Muscle layer of duodenum (tissue), 2 donors: Measurements from ENCODE around the gene DMRT1.

Experiments used
- H3K27ac ChIP-seq: one replicate; pipeline ENCODE4 v1.7.0; 2013; ENCODE audit warnings: mild to moderate bottlenecking, low read length
- H3K27me3 ChIP-seq: one replicate; pipeline ENCODE4 v1.7.0; 2013; ENCODE audit warnings: low read depth, mild to moderate bottlenecking, control low read depth, low read length
- H3K36me3 ChIP-seq, 2 donors: one replicate each; pipeline ENCODE4 v1.7.0; 2013; ENCODE audit warnings: low read length in 2 of 2, control low read depth in 1 of 2, mild to moderate bottlenecking in 1 of 2; ENCODE audit not compliant: insufficient read depth in 2 of 2, control insufficient read depth in 1 of 2
- H3K4me1 ChIP-seq, 2 donors: one replicate each; pipeline ENCODE4 v1.7.0; 2013; ENCODE audit warnings: low read length in 2 of 2, mild to moderate bottlenecking in 2 of 2, control low read depth in 1 of 2, moderate library complexity in 1 of 2; ENCODE audit not compliant: insufficient read depth in 2 of 2, control insufficient read depth in 1 of 2
- H3K4me3 ChIP-seq, 2 donors: one replicate each; pipeline ENCODE4 v1.7.0; 2013; ENCODE audit warnings: low read length in 2 of 2, low read depth in 1 of 2, mild to moderate bottlenecking in 1 of 2
- H3K9me3 ChIP-seq, 2 donors: one replicate each; pipeline ENCODE4 v1.7.0; 2013; ENCODE audit warnings: low read length in 2 of 2, control low read depth in 1 of 2, mild to moderate bottlenecking in 1 of 2; ENCODE audit not compliant: control insufficient read depth in 1 of 2
- donor health status: healthy.

The DMRT1 gene

DNA sequence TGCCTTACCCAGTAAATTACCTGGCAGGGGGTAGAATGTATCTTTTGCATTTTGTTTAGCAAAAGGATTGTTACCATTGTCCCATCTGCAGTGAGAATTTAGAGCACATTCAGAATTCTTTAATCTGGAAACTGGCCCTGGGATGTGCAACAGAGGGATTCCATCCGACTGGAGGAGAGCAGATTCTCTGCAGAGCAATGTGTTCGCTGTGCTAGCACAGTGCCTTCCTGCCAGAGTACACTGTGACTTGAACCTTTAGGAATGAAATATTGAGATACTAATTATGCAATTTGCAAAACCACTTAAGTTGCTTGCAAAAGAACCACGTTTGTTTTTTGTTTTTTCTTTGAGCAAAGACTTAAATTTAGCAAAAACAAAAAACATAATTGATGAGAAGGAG is 22.5 kb upstream of the DMRT1 start:
- Histone ChIP-seq H3K36me3 (no peaks in the 10 kb centered on the region), H3K27me3 (no peaks in the 10 kb centered on the region), H3K4me3 (no peak overlapping the region), H3K4me1 (no peaks in the 10 kb centered on the region), H3K9me3 (no peaks in the 10 kb centered on the region), H3K27ac (no peak overlapping the region)

DNA sequence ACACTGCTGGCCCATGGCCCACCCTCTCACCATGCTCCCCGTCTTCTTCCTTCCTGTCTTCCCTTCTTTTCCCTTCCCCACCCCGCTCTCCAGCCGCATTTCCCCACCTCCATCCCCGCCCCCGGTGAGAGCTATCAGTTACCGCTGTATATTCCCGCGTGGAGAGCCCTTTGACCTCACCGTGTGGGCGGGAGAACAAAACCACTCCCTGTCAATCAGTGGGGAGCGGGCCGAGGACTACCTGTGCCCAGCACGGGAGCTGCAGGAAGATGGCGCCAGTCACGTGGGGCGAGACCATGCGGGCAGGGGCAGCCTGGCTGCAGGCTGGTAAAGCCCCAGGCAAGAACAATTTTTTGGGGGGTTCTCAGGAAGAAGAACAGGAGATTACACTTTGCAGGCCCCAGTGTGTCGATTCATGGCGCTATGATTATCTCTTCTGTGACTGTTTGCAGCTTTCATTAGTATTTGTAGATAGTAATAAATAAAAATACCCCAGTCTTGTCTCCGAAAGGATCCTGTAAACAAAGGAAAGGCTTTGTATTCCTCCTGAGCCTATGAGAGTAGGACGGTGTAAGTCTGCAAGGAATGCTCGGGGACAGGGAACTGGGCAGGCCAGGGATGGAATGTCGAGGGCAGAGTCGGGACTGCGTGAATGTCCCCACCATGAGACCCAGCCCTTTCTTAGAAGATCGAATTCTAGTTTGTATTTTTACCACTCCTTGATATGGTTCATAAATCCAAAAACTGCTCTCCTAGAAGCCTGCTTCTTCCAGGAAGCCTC is 14.8 kb upstream of the DMRT1 start:
- no peaks in the 10 kb centered on the region for H3K9me3 ChIP-seq
- no peaks in the 10 kb centered on the region for H3K27me3 ChIP-seq
- no peaks in the 10 kb centered on the region for H3K36me3 ChIP-seq
- H3K4me1 ChIP-seq, result no peaks in the 10 kb centered on the region
- no peak overlapping the region for H3K4me3 ChIP-seq
- no peak overlapping the region for H3K27ac ChIP-seq

DNA sequence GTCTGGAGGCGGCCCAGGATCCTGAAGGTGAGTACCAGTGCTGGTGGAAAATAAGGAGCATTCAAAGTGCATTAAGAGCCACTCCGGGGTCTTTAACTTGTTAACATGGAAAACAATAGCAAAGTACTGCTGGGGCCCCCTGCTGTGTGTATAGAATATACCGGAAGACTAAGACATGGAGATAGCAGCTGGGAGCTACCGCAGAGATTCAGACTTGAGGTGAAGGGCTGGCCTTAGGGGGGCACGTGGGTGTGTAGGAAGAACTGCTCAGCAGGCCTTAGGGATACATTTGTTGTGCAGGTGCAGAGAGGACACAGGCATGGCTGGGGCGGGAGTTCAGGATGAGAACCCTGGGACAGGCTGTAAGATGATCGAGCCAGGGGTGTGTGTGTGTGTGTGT is 1.2 kb upstream of the DMRT1 start:
- Histone ChIP-seq H3K9me3 (no peaks in the 10 kb centered on the region), H3K4me3 (no peak overlapping the region), H3K27ac (no peak overlapping the region), H3K36me3 (no peaks in the 10 kb centered on the region), H3K27me3 (peaks cover 18% of the 10 kb centered on the region), H3K4me1 (peaks cover 0 to 17% of the 10 kb centered on the region in 2 donors)

DNA sequence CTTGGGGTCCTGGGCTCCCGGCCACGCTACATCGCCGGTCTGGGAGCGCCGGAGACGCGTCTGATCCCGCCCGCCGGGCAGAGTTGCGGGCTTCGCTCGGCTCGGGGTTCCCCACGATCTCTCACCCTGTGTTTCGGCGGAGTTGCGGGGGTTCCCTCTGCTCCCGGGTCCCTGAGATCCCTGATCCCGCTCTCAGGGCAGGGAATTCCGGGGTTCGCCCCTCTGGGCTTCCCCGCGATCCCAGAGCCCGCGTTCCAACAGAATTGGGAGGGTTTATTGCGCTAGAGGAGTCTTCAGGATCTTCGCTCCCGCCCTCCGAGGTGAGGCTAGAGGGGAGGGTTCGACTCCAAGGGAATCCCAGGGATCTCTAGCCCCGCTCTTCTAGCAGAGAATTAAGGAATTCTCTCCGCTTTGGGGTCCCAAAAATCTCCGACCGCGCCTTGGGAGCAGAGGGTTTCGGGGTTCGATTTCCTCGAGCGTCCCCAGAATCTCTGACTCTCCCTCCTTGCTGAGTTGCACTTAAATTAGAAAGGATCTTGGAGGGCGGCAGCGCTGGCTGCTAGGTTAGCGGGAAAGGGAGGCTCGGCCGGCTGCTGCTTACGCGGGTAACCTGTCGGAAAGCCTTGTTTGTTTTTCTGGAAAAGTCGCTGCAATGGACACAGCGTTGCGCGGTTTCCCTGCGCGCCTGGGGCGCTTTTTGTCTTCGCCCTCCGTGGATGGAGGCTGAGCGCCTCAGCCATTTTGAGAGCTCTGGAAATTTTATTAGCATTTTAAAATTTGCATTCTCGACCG is 1.3 kb downstream of the DMRT1 start:
- peaks cover 35% of the 10 kb centered on the region for H3K27me3 ChIP-seq
- H3K9me3 ChIP-seq, result no peaks in the 10 kb centered on the region
- H3K27ac ChIP-seq, result no peak overlapping the region
- H3K4me3 ChIP-seq, result no peak overlapping the region
- no peaks in the 10 kb centered on the region for H3K36me3 ChIP-seq
- peaks cover 0 to 17% of the 10 kb centered on the region in 2 donors for H3K4me1 ChIP-seq

DNA sequence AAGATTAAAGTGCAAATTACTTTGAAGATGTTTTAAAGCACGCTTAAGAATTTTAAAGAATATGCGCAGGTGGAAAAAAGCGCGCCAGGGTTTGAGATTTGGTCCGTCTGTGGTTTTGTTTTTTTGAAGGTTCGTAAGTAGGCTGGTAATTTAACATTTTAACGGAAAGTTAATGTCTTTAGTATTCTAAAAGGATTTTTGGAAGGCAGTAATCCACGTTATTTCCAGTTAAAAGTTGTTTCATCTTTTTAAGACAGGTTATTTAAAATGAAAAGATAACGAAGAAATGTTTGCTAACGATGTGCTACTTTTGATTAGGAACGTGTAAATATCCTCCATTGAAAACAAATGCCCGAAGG is 1.9 kb downstream of the DMRT1 start:
- H3K4me1 ChIP-seq, result peaks cover 0 to 17% of the 10 kb centered on the region in 2 donors
- H3K36me3 ChIP-seq, result no peaks in the 10 kb centered on the region
- H3K27ac ChIP-seq, result no peak overlapping the region
- H3K9me3 ChIP-seq, result no peaks in the 10 kb centered on the region
- peaks cover 35% of the 10 kb centered on the region for H3K27me3 ChIP-seq
- no peak overlapping the region for H3K4me3 ChIP-seq

DNA sequence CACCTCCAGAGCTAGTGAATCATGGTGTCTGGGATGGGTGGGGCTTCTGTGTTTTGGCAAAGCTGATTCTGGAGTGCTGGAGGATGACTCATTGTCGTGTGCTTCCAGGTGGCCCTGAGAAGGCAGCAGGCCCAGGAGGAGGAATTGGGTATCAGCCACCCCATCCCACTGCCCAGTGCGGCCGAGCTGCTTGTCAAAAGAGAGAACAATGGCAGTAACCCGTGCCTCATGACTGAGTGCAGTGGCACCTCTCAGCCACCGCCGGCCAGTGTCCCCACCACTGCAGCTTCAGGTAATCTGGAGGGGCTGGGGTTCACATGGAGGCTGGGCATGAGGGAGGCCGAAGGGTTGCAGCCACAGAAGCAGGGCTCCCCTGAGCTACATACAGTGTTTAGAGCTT is 5.4 kb downstream of the DMRT1 start:
- Histone ChIP-seq H3K36me3 (no peaks in the 10 kb centered on the region), H3K9me3 (no peaks in the 10 kb centered on the region), H3K4me1 (peaks cover 0 to 8% of the 10 kb centered on the region in 2 donors), H3K27ac (no peak overlapping the region), H3K27me3 (peaks cover 27% of the 10 kb centered on the region), H3K4me3 (no peak overlapping the region)

DNA sequence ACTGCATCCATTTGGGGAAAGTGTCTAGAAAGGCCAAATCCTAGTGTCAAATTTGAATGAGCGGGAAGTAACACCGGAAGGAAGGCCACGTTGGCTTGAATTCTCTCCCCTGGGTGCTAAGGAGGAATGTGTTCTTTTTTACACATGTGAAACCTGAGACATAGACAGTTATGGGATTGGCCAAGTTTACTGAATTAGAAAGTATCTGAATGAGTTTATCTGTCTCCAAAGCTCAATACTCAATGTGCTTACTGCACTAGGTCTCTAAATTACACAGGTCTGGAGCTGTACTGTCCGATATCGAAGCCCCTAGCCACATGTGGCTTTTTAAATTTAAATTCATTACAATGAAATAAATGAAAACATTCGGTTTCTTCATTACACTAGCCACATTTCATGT is 6.0 kb downstream of the DMRT1 start:
- no peaks in the 10 kb centered on the region for H3K36me3 ChIP-seq
- no peak overlapping the region for H3K27ac ChIP-seq
- H3K9me3 ChIP-seq, result no peaks in the 10 kb centered on the region
- peaks cover 0 to 3% of the 10 kb centered on the region in 2 donors for H3K4me1 ChIP-seq
- H3K4me3 ChIP-seq, result no peak overlapping the region
- H3K27me3 ChIP-seq, result peaks cover 25% of the 10 kb centered on the region

DNA sequence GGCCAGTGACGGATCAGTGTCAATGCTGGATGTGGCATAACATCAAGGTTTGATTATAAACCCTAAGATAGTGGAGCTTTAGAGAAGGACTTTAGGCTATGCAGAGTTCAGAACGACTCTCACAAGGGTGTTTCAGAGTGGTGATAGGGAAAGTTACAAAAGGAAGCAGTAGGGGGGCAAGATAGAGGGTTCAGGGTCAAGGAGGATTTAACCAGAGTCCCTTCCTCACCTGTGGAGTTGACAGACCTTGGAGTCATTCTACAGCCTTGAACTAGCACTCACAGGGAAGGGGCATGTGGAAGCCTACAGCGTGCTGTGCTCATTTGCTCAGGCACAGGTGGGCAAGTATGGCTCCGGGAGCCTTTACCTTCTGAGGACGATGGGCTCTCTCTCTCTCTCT is 7.9 kb downstream of the DMRT1 start:
- Histone ChIP-seq H3K27ac (no peak overlapping the region), H3K4me3 (no peak overlapping the region), H3K27me3 (peaks cover 18% of the 10 kb centered on the region), H3K36me3 (no peaks in the 10 kb centered on the region), H3K9me3 (no peaks in the 10 kb centered on the region), H3K4me1 (no peaks in the 10 kb centered on the region)

DNA sequence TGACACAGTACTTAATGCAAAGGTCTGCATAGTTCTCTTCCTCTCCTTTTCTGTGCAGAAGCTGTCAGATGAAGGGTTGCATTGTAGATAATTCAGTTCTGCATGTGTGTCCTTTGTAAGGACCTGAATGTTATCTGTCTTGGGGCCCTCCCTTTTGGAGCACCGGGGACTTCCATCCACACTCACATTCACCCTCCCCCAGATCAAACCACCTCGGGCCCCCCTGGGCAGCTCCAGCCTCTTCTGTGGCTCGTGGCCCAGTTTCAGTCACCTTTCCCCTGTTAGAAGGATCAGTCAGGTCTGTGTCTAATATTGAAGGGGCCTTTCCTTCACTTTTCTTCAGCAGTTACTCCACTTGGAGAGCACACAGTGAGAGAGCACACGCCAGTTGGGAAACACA is 11.0 kb downstream of the DMRT1 start:
- no peaks in the 10 kb centered on the region for H3K27me3 ChIP-seq
- H3K4me1 ChIP-seq, result no peaks in the 10 kb centered on the region
- H3K36me3 ChIP-seq, result no peaks in the 10 kb centered on the region
- H3K4me3 ChIP-seq, result no peak overlapping the region
- H3K9me3 ChIP-seq, result no peaks in the 10 kb centered on the region
- H3K27ac ChIP-seq, result no peak overlapping the region

DNA sequence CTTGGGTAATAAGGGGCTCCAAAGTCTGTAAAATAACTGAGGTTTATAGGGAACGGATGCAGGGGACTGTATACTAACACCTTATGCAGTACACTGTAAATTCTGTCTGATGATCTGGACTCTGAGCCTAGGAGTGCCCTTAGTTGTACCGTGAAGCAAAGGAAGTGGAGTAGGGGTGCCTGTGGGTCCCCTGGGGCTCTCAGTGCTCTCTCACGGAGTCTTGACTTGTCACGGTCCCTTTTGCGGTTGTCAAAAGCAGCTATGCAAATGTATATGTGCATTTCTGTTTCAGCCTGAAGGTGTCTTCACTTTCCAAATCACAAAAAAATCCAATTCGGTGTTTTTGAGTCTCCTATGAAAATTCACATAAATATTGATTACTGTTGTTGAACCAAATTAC is 17.8 kb downstream of the DMRT1 start:
- no peak overlapping the region for H3K4me3 ChIP-seq
- H3K4me1 ChIP-seq, result no peaks in the 10 kb centered on the region
- no peak overlapping the region for H3K27ac ChIP-seq
- no peaks in the 10 kb centered on the region for H3K36me3 ChIP-seq
- H3K9me3 ChIP-seq, result no peaks in the 10 kb centered on the region
- H3K27me3 ChIP-seq, result no peaks in the 10 kb centered on the region

DNA sequence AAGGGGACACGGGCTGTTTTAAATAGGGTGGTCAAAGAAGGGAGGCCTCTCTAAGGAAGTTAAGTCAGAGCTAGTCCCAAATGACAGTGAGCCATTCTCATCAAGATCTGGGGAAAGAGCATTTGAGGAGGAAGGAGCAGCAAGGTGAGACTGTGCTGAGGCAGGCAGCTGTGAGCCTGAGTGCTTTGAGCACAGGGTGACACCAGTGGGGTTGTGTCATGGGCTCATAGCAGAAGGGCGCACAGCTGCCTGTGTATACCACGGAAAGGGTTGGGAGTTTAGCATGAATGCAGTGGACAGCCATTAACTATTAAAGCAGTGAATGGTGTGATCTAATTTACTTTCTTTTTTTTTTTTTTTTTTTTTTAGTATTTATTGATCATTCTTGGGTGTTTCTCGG is 19.2 kb downstream of the DMRT1 start:
- H3K4me1 ChIP-seq, result no peaks in the 10 kb centered on the region
- H3K36me3 ChIP-seq, result no peaks in the 10 kb centered on the region
- no peaks in the 10 kb centered on the region for H3K9me3 ChIP-seq

More for the DNA sequence above, 19.2 kb downstream of the DMRT1 start:
- Histone ChIP-seq H3K4me3 (no peak overlapping the region), H3K27me3 (no peaks in the 10 kb centered on the region), H3K27ac (no peak overlapping the region)
